NCI-H2107 treated with DMSO at 0.1 percent for 48 hours (cell line): ENCODE measurements around the gene POMZP3.
"Not testable (repeated sequence)": the region's sequence is repeated elsewhere in the genome, so short reads cannot be mapped to it uniquely, and the experiment has no call there.

Experiments used
- DNase-seq: peaks from one replicate; lab custom pipeline; 2025; ENCODE audit not compliant: unreplicated experiment; lab: John Stamatoyannopoulos, UW

The POMZP3 gene

DNA sequence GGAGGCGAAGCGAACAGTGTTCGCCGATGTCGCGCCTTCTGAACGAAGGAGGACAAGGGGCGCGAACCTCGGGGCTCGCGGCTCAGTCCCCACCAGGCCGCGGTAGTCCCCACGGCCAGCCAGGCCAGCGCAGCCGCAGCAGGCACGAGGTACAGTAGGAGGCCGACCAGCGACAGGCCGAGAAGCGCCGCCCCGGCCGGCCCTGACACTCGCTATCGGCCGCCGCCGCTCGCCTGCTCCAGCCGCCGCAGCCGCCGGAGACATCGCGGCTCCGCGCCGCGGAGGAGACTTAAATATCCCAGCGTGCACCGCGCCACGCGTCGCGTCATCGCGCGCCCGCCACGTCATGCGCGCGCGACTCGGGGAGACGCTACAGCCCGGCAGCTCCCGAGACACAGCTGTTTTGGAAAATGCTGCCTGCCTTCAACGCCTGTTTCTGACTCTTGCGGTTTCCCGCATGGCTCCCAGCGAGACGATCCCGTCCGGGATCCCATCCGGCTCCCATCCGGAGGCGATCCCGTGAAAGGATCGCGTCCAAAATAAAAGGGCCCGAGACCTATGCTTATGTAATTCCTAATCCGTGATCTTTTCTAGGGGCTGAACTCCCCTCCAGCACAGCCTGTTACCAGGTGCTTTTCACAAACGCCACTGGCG is at the start of gene POMZP3:
Gene POMZP3, minus strand, starts transcription at position 291 of the 654 bp plus-strand sequence. CDS start 1,215 bp downstream, outside the sequence.
- DNase-seq: not testable (repeated sequence)

DNA sequence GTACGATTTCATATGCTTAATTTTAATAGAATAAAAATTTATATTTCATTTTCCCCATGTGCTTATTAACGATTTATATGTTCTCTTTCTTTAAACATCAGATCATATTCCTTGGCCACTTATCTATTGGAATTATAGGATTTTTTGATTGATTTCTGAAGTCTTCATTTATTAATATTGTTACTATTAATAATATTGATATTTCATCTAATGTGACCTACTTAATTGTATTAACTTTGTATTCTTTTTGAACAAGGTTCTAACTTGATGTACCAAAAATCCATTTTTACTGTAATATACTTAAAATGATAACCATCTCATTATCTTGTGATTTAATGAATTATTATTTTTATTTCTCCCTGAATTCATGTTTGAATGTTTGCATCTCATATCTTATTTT is 48.7 kb upstream of the POMZP3 start:
- DNase-seq: not testable (repeated sequence)

DNA sequence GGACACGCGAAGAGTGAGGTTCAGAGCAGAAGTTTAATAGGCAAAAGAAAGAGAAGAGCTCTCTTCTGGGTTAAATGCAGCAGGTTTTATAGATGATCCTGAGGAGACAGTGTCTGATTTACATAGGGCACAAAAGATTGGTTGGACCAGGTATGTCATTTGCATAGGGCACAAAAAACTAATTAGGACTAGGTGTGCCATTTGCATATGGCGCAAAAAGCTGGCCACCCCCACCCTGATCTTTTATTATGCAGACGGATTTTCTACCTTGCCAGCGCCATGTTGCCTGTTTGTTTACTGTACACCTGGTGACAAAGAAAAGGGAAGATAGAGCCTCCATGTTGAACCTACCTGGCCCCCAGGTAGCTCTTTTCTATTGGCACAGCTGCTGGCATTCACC is 46.3 kb upstream of the POMZP3 start:
- not testable (repeated sequence) for DNase-seq

GRCh38 chr7:76659212-76659611 is 32.1 kb upstream of the POMZP3 start:
- DNase-seq: not testable (repeated sequence)

GRCh38 chr7:76656425-76656824 is 29.3 kb upstream of the POMZP3 start:
- DNase-seq: not testable (repeated sequence)

DNA sequence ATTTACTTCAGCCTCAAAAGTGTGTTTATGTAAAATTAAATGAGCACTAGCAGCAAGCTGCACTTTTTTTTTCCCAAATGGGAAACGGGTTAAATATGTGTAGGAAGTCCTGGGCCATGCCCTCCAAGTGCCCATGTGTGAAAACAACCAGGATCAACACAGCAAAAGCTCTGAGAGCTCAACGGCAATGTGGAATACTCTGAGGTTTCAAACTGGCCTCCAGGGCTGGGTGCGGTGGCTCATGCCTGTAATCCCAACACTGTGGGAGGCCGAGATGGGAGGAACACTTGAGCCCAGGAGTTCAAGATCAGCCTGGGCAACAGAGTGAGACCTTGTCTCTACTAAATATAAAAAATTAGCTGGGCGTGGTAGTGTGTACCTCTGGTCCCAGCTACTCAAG is 15.5 kb upstream of the POMZP3 start:
- not testable (repeated sequence) for DNase-seq

- DNase-seq: not testable (repeated sequence)
Measured at GRCh38 chr7:76637061-76637691, 10.1 kb upstream of the POMZP3 start.

DNA sequence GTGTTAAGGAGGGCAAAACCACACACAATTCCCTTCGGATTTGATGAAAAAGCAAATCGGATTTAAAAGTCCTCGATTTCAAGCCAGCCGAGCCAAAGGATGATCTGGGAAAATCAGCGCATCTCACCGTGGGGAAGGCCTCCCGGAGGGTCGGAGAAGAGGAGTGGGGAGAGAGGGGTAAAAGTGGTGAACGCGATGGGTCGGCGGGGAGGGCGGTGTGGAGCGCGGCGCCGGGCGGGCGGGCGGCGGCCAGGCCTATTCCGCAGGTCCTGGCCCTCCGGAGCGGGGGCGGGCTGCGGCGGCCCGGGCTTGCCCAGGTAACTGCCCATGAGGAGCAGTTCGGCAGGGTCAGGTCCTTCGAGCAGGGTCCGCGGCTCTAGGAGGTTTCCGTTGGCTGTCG is 498 bp downstream of the POMZP3 start:
- DNase-seq: not testable (repeated sequence)

DNA sequence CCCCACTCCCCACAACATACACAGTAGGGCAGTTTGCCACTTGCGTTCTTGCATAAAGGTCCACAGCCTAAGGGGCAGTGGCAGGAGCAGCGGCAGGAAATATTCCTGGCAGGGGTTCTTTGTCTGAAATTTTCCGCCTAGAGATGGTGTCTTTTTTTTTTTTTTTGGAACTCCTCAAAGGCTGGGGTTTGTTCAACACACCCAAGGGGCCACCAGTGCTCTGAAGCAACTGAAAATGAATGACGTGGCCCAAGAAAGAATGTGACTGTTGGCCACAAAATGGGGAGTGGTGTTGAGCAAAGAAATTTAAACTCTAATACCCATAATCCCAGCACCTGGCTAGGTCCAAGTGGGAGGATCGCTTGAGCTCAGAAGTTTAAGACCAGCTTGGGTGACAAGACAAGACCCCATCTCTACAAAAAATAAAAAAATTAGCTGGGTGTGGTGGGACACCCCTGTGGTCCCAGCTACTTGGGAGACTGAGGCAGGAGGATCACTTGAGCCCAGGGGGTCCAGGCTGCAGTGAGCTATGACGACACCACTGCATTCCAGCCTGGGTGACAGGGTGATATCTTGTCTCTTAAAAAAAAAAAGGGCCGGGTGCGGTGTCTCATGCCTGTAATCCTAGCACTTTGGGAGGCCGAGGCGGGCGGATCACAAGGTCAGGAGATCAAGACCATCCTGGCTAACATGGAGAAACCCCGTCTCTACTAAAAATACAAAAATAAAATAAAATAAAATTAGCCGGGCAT is 7.5 kb downstream of the POMZP3 start:
- not testable (repeated sequence) for DNase-seq

DNA sequence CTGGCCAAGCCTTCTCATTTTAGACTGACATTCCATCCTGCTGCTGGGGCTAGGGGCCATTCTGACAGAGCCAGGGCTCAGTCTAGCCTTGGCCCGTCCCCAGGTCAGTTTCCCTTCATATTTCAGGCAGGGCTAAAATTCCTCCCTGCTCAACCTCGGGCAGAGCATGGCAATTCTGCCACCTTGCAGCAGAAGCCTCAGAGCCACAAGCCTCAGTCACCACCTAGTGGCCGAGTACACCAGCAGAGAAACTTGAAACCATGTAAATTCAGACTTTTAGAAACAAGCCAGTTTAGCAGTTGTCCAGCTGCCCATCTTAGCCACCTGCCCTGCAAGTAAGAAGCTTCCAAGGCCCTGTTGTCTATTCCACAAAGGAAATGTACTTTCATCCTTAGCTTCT is 13.3 kb downstream of the POMZP3 start:
- not testable (repeated sequence) for DNase-seq

GRCh38 chr7:76612232-76612631 is 14.8 kb downstream of the POMZP3 start:
- not testable (repeated sequence) for DNase-seq

- not testable (repeated sequence) for DNase-seq
Measured at GRCh38 chr7:76609864-76610263, 17.2 kb downstream of the POMZP3 start.

GRCh38 chr7:76608469-76608868 is 18.6 kb downstream of the POMZP3 start:
- DNase-seq: not testable (repeated sequence)

DNA sequence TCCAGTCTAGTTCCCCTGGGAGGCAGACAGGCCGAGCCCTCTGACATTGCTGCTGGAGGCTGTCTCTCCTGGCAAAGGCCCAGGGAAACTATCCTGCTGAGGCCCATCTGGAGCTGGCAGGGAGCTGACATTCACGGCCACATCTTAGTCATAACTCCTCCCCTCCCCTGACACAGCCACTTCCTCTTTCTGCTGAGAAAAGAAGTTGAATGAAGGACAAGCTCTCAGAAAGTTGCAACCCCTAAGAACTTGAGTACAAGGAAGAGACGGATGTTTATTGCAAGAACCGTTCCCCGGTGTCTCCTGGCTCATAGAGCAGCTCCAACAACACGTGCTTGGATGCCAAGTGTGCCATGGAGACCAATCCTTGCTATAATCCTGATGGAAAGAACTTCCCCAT is 21.1 kb downstream of the POMZP3 start:
- DNase-seq: peak; percentile 31

DNA sequence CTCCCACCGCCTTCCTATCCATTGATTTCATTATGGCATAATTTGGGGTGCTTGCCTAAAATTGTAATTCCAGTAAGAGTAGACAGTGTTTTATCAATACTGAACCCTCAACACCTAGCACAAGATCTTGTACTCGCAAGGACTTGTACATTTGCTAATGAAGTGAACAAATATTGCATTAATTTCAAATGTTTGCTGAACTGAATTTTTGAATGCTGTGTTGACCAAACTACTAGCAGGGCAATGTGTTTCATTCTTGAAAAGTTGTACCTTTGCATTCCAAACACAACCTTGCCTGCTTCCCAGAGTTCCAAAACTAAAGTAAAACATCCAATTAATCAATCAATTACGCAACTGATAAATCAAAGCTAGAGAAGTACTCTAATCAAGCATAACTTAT is 26.4 kb downstream of the POMZP3 start:
- DNase-seq: not testable (repeated sequence)

GRCh38 chr7:76600116-76600482 is 27.0 kb downstream of the POMZP3 start:
- DNase-seq: not testable (repeated sequence)

DNA sequence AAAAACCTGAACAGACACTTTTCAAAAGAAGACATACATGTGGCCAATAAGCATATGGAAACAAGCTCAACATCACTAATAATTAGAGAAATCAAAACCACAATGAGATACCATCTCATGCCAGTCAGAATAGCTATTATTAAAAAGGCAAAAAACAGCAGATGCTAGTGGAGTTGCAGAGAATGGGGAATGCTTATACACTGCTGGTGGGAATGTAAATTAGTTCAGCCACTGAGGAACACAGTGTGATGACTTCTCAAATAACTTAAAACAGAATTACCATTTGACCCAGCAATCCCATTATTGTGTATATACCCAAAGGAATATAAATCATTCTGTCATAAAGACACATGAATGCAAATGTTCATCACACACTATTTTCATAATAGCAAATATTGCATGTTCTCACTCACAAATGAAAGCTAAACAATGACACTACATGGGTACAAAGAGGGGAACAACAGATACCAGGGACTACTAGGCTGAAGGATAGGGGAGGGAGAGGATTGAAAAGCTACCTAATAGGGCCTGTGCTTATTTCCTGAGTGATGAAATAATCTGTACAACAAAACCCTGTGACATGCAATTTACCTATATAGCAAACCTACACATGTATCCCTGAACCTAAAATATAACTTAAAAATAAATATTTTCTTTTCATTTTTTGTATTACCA is 28.4 kb downstream of the POMZP3 start:
- not testable (repeated sequence) for DNase-seq

GRCh38 chr7:76597288-76597687 is 29.8 kb downstream of the POMZP3 start:
- DNase-seq: not testable (repeated sequence)

DNA sequence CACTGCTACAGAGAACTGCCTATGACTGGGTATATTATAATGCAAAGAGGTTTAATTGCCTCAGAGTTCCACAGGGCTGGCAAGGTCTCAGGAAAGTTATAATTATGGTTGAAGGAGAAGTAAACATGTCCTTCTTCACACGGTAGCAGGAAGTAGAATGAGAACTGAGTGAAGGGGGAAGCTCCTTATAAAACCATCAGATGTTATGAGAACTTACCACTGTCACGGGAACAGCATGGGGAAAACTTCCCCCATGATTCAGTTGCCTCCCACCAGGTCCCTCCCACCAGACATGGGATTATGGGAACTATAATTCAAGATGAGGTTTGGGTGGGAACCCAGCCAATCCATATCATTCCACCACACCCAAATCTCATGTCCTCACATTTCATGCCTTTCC is 34.4 kb downstream of the POMZP3 start:
- not testable (repeated sequence) for DNase-seq

DNA sequence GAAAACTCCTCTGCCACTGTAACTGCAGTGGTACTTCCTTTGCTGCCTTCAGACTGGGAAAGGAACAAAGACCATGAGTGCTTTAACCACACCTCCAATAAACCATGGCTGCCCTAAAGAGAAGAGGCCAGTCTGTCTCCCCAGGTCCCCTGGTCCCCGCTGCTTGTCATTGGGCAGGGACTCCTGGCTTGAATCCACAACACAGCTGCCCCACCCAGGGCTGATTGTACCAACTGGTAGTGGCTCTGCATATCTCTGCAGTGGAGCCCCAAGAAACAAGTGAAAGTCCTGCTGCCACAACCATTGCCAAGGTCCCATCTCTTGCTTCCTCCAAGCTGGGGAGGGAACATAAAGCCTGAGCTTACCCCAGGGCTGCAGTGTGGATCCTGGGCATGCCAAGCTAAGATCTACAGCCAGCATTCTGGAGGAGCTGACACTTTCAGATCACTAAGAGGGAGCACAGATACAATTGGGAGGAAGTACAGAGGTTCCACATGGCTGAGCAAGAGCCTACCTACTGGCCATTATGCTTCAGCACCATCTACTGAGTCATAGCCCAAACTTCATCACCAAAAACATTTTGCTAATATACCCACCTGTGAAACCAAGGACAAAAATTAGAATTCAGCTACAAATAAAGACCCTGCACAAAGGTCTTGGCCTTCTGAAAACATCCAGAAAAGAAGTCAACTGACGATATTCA is 35.3 kb downstream of the POMZP3 start:
- DNase-seq: not testable (repeated sequence)

DNA sequence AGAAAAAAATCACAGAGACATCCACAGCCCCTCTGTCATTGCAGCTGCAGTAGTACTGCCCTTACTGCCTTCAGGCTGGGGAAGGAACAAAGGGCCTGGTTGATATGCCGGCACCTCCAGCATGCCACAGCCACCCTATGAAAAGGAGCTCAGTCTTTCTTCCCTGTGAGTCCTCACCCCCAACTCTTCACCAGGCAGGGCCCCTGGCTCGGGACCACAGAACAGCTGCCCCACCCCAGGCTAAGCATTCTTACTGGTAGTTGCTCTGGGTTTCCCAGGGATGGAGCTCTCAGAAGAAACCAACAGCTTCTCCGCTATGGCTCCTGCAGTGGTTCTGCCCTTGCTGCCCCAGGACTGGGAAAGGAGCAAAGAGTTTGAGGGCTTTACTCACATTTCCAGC is 36.0 kb downstream of the POMZP3 start:
- DNase-seq: not testable (repeated sequence)
